Islet of Langerhans (tissue), 1 donor: Measurements from ENCODE around the gene FNDC11.
"Not testable (repeated sequence)": the region's sequence is repeated elsewhere in the genome, so short reads cannot be mapped to it uniquely, and the experiment has no call there.

Experiments used
- FAIRE-seq: peaks from one replicate; lab custom pipeline; 2011; peaks lifted over from hg19 to GRCh38; lab: Jason Lieb, UNC

Gene FNDC11, protein sequence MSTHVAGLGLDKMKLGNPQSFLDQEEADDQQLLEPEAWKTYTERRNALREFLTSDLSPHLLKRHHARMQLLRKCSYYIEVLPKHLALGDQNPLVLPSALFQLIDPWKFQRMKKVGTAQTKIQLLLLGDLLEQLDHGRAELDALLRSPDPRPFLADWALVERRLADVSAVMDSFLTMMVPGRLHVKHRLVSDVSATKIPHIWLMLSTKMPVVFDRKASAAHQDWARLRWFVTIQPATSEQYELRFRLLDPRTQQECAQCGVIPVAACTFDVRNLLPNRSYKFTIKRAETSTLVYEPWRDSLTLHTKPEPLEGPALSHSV

DNA sequence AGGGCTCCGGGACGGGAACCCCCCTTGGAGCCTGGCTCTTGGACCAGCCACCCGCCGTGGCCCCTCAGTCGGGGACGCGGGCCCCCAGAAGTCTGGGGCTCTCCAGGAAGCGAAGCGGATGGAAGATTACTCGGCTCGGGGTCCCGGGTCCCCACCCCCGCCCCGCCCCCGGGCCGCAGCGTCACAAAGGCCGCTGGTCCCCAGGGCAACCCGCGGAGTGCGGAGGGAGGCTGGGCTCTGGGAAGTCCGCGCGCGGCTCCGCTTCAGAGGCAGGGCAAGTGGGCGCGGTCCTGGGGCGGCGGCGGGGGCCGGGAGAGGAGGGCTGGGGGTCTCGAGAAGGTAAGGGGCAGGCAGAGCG is at the start of gene FNDC11:
TSS of gene FNDC11 (plus strand) at position 227 of the 358 bp plus-strand sequence. CDS start 1,505 bp downstream, outside the sequence.
- no peak for FAIRE-seq

DNA sequence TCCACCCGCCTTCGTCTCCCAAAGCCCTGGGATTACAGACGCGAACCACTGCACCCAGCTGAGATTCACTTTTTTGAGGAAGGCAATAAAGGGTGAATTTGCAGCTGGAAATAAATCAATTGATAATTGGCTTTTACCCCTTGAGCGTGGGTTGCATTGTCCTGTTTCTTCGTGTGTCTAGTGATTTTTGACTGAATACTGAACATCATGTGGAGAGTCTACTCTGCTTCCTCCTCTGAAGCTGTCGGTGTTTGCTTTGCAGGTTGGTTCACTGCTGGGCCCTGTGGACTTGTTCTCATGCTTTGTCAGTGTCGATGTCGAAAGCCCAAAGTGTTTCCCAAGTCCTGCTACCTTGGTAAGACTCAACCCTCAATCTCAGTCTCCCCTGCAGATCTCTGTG is 49.3 kb upstream of the FNDC11 start:
- FAIRE-seq: no peak

DNA sequence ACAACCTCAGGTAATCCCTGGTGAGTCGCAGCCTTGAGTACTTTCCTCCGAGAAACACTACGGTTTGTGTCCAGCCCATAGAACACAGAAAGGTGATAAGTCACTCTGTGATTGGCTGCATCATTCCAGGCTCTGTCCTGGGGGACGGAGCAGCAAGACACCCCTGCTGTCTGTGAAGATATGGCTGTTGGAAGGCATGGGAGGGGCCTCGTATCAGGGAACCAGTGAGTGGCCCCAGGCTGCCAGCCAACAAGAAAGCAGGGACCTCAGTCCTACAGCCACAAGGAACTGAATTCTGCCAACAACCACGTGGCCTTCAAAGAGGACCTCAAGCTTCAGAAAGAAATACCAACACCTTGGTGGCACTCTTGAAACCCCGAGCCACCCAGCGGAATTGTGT is 48.7 kb upstream of the FNDC11 start:
- FAIRE-seq: no peak

DNA sequence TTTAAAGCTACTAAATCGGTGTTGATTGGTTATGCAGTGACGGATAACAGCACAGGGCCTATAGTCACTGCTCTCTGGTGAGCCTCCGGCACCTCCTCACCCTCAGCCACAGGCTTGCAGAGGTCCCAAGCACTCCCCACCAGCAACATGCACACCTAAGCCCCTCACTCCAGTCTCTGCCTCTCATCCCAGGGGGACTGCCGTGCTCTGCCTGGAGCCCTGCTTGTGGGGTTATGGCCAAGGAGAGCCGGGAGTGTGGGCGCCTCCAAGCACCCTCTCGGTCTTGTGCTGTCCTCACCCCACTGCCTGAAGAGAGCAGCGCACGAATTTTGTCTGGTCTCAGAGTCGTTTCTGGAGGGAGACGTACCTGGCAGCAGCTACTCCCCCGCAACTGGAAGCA is 48.2 kb upstream of the FNDC11 start:
- FAIRE-seq: no peak

DNA sequence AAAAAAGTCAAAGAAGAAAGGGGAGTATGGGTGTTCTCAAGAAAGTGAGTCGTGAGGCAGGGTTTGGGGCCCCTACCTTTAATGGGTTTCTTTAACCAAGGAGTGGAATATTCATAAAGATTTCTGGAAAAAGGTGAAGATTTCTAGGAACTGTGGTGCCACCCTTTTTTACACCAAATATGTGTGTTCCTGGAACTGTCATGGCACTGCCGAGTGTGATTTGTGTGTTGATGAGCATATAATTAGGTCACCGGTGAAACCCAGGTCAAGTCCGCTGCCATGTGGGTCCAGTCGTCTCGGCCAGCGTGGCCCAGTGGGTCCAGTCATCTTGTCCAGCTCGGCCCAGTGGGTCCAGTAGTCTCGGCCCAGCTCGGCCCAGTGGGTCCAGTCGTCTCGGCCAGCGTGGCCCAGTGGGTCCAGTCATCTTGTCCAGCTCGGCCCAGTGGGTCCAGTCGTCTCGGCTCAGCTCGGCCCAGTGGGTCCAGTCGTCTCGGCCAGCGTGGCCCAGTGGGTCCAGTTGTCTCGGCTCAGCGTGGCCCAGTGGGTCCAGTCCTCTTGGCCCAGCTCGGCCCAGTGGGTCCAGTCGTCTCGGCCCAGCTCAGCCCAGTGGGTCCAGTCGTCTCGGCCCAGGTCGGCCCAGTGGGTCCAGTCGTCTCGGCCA is 46.7 kb upstream of the FNDC11 start:
- FAIRE-seq: no peak

DNA sequence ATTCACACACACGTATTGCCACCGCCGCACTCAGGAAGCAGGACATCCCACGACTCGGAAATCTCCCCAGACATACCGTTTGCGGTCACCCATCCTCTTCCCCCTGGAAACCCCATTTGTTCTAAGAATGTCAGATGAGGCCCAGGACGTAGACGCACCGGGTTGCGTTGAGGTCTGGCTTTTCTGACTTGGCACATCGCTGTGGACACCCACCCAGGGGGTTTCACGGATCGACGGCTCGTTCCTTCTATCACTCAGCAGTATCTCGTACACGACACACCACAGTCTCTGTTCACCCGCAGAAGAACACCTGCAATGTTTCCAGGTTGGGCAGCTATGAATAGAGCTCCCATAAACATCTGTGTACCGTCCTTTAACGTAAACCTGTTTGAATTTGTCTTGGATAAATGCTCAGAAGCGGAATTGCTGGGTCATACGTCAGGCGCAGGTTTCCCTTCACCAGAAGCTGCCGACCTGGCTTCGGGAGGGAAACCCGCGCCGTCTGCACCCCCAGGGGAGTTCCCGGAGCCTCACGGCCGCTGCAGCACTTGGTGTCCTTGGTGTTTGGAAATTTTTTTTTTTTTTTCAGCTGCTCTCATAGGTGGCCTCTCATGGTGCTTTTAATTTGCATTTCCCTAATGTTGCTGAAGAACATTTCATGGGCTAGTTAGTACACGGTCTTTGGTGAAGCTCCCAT is 45.7 kb upstream of the FNDC11 start:
- FAIRE-seq: no peak

DNA sequence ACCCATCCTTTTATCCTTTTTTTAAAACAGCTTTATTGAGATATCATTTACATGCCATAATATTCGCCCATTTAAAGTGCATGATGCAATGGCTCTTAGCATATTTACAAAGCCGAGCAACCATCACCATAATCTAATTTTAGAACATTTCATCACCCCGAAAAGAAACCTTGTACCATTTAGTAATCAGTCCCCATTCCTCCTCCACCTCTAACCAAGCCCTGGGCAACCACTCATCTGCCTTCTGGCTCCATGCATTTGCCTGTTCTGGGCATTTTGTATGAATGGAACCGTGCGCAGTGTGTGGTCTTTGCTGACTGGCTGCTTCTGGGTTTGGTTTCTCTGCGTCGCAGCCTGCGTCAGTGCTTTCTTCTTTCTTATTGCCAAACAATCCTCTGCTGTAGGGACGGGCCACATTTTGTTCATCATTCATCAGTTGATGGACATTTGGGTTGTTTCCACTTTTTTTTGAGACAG is 44.8 kb upstream of the FNDC11 start:
- FAIRE-seq: no peak

DNA sequence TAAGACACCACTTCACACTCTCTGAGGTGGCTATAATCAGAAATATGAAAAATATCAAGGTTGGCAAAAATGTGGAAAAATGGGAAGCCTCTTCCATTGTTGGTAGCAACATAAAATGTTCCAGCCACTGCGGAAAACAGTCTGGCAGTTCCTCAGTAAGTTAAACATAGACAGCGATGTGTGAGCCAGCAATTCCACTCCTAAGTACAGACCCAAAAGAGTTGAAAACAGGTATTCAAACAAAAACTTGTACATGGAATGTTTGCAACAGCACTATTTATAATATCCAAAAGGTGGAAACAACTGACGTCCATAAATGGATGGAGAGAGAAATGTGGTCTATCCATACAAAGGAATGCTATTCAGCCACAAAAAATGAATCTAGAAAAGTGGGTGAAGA is 40.8 kb upstream of the FNDC11 start:
- FAIRE-seq: no peak

DNA sequence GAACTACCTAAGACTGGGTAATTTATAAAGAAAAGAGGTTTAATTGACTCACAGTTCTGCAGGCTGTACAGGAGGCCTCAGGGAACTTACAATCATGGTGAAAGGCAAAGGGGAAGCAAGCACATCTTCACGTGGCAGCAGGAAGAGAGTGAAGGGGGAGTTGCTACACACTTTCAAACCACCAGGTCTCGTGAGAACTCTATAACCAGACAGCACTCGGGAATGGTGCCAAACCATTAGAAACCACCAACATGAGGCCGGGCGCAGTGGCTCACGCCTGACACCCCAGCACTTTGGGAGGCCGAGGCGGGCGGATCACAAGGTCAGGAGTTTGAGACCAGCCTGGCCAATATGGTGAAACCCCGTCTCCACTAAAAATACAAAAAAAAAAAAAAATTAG is 39.4 kb upstream of the FNDC11 start:
- not testable (repeated sequence) for FAIRE-seq

DNA sequence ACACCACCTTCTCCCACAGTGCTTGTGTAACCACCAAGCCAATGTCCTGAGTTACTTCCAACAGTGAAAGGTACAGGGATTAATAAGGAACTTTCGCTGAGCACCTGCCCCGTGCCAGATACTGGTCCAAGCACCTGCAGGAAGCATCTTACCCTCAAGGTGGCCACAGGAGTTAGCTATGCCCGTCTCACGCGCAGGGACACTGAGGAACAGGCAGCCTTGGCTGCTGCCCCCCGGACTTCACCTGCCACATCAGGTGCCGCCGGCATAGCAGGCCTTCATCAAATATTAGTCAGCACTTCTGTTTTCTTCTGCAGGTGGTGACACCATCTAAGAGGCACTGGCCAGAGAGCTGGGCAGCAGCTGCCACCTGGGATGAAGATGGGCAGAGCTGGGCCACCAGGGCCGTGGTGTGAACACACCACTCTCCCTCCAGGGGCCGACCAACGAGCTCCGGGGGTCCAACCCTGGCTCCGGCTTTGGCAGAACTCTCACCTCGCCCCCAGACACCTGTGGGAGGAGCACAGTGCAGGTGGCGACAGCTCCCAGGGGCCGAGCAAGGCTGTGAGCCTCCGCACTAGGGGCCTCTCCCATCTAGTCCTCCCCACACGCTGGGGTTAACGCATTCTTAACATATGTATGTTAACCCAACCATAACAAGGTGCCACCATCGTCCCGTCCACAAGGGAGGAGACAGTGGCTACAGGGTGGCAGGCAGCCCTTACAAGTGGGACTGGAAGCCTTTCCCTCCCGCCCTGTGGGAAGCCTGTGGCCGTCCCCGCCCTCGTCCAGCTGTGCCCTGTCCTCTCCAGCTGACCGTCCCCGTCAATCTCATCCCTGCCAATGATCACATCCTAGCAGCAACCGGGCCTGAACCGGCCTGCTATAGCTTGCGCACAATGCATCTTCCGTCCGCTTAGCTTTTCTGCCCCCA is 36.3 kb upstream of the FNDC11 start:
- FAIRE-seq: no peak

DNA sequence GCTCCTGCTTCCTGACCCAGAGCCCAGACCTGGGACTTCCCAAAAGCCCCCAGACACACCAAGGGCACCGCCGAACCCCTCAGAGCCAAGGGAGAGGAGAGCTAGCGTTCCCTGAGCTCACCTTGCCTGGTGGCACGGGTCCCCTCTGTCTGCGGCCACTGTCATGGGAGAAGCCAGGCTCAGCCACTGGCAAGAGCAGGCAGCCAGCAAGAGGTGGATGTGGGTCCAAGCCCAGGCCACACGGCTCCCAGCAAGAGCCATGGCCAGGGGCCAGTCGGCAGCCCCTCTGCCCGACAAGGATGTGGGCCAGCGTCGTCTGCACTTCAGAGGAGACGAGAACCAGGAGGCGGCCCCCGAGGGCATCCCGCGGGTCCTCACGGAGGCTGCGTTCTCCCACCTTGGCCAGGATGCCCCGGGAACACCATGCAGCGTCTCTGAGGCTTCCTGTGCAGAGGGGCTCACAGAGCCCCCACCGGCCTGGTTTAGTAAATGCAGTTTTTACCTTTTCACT is 35.6 kb upstream of the FNDC11 start:
- no peak for FAIRE-seq

DNA sequence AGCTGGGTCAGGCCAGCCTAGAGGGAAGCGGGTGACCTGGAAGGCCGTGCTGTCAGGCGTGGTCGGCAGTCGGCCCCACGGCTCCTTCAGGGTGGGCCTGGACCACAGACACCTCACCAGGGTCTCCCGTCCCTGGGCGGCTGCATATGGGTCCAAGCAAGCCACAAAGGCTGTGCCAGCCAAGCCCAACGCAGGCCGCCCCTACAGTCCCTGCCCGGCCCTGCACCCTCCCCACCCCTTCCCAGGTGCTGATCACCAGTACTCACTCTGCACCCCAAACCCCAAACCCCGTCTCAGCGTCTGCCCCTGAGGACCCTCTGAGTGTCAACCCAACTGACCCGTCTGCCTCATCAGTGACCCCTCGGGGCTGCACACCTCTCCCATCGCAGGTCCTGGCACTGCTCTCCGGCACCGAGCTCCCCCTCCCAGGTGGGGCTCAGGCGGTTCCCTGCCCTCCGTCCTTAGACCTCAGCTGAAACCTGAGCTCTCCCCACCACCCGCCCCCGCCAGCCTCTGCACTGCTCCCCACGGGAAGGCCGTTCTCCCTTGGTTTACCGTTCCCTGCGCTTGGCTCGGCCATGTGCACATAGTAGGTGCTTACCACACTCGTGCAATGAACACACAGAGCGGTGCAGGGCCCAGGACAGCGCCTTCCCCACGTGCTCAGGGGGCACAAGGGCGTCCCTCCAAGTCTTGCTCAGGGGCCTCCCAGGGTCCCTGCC is 34.9 kb upstream of the FNDC11 start:
- no peak for FAIRE-seq

DNA sequence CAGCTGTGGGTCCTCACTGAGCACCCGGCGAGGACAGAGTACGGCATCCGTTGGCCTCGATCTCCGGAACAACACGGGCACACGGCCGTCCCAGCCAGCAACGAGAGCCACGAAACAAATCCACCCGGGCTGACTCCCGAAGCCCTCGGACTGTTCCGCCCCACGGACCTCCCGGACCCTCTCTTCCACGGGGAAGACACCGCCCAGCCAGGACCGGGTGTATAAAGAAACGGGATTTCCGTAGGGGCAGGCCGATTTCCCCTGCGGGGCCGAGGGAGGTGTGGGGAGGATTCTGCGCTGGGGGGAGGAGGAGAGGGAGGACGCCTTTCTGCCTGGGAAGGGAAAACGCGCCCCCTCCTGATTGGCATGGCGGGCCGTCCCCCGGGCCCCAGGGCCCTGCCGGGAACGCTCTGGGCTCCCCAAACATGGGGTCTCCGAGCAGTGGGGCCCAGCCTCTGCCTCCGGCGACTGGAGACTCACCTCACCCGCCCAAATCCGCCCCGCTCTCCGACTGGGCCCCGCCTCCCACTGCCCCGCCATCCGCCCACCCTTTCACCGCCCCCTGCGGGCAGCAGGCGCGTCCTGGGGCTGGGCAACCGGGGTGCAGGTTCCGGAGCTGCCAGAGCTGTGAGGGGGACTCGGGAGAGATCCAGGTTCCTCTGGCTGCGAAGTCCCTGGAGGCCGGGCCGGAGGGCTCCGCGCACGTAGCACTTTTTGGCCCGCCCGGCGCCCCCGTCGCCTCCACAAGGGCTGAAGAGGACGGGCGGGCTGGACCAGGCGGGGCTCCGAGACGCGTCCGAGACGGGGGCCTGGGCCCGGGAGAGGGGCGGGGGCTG is 34.1 kb upstream of the FNDC11 start:
- FAIRE-seq: no peak

DNA sequence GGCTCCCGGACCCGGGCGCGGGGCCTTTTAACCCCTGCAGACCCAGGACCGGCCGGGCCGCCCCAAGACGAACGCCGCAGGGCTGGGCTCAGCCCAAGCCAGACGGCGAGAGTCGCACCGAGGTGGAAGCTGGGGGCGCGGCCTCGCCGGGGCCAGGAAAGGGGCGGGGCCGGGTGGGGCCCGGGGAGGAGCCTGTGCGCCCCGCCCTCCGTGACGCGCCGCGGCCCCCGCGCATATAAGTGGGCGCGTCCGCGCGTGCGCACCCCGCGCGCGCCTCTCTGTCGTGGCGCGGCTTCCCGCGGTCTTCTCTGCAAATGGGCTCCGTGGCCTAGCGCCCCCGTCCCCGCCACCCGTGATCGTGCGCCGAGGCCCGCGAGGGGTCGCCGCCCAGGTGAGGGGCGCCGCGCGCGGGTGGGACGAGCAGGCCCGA is 33.4 kb upstream of the FNDC11 start, which contains the start of gene PPDPF:
TSS of gene PPDPF (plus strand) at position 262 of the 430 bp plus-strand sequence. CDS start 544 bp downstream, outside the sequence.
- no peak for FAIRE-seq

DNA sequence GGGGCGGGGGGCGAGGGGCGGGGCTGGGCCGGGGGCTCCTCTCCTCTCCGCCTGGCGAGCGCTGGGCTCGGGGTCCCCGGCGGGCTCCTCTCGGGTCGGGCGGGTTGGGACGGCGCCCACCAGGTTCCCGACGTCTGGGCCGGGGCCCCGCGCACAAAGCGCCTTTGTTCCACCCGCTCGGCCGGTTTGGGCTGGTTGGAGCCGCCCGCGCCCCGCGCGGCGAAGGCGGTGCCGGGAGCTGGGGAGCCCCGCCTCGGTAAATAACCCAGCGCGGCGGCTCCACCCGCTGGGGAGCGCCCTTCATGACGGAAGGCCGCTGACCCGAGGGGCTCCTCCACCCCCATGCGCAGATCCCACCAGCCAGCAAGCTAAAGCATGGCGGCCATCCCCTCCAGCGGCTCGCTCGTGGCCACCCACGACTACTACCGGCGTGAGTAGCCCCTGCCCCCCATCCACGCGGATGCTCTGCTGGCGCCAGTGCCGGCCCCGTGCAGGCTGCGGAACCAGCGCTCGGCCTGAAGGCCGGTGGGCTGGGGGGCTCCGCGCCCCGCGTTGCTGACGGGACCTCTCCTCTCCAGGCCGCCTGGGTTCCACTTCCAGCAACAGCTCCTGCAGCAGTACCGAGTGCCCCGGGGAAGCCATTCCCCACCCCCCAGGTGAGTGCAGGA is 32.9 kb upstream of the FNDC11 start:
- no peak for FAIRE-seq

DNA sequence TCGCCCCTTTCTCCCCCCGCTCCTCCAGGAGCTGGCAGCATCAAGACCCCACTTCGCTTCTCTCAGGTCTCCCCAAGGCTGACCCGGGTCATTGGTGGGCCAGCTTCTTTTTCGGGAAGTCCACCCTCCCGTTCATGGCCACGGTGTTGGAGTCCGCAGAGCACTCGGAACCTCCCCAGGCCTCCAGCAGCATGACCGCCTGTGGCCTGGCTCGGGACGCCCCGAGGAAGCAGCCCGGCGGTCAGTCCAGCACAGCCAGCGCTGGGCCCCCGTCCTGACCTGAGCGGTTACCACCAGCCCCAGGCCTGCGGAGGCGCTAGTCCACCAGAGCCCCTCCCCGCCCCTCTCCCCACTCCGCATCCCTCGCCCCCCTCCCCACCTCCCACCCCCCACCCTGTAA is 32.4 kb upstream of the FNDC11 start:
- FAIRE-seq: no peak

DNA sequence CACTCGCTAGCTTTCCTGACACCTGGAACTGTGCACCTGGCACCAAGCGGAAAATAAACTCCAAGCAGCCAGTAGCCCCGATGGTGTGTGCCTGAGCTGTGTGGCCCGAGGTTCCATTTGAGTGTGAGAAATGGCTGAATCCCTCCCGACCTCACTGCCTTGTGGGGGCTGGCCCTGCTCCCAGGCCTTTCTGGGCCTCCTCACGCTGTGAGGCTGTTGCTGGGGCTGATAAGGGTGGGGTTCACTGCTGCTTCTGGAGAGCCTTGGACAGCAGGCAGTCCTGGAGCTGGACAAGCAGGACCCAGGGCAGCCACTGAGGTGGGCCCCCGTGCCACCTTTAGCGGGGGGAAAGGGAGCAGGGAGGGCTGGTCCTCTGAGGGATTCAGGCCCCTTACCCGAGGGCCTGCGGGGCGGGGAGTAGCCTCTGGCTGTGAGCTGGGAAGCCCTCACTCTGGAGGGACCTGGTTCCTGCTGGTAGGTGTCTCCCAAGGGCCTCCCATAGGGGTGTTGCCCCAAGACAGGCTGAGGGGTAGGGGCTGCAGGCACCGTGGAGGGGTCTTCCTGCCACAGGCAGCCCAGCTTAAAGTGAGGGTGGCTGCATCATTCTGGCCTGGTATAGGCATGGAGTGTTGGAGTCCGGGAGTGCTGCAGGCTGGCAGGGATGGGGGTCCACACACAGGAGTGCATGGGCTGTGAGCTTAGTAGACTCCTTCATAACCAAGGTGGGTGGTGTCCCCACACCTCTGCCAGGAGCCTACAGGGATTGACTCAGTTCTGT is 31.7 kb upstream of the FNDC11 start:
- no peak for FAIRE-seq

DNA sequence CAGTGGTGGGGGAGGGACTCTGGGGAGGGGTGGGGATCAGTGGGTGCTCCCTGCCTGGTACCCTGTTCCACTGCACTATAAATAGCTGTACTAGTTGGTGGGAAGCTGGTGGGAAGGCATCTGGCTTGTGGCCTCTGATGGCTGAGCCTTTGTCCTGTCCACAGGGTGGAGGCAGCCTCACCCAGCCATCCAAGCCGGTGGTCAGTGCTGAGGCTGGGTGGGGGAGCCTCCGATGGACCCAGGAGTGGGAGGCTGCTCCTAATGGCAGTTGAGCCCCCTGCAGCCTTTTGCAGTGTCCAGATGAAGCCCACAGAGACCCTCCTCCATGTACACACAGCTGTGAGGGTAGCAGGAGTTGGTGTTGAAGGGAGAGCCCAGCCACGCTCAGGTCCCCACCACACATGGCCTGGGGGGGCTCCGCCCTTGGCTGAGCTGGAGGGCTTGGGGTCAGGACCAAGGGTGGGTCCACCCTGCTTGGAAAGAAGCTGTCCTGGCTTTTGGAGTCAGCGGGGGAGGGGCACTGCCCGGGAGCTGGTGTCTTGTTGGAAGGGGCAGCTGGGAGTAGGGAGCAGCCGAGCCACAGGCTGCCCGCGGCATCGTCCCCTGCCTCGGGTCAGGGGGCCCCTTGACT is 30.9 kb upstream of the FNDC11 start:
- FAIRE-seq: no peak
